Esophagus squamous epithelium (tissue), 5 donors: ENCODE results near the gene KCNN3. TPM values are rescaled to one million over a fixed set of nuclear protein-coding genes. Genes with fewer than 3 reads are reported as not detected.

Experiments
- DNase-seq: peaks from one replicate; lab custom pipeline; 2025; lab: John Stamatoyannopoulos, UW
- H3K27ac ChIP-seq, 4 donors: fragments of 200-600 bp; sonication (generic); one replicate each; pipeline ENCODE4 v1.5.1; 2016 to 2019; ENCODE audit warnings: mild to moderate bottlenecking in 1 of 4
- H3K27me3 ChIP-seq, 4 donors: fragments of 200-600 bp; sonication (generic); 1 replicate in 3 of 4; 2 replicates in 1 of 4; pipeline versions ENCODE4 v1.5.1 to v1.6.0; 2017 to 2021; ENCODE audit warnings: antibody characterized with exemption in 1 of 4
- H3K36me3 ChIP-seq, 3 donors: fragments of 200-600 bp; sonication (generic); one replicate each; pipeline ENCODE4 v1.5.1; 2016 to 2019
- H3K4me1 ChIP-seq, 3 donors: fragments of 200-600 bp; sonication (generic); one replicate each; pipeline ENCODE4 v1.5.1; 2017 to 2019
- H3K4me3 ChIP-seq, 4 donors: fragments of 200-600 bp; sonication (generic); 1 replicate in 3 of 4; 2 replicates in 1 of 4; pipeline ENCODE4 v1.5.1; 2016 to 2019; ENCODE audit warnings: mild to moderate bottlenecking in 2 of 4, moderate library complexity in 1 of 4
- H3K9me3 ChIP-seq, 3 donors: fragments of 200-600 bp; sonication (generic); one replicate each; pipeline ENCODE4 v1.5.1; 2016 to 2019
- POLR2A ChIP-seq, 4 donors: fragments of 450-650 bp; IDR thresholded peaks; one replicate each; pipeline ENCODE4 v1.6.1; 2017; ENCODE audit warnings: antibody characterized with exemption in 4 of 4, mild to moderate bottlenecking in 4 of 4, moderate library complexity in 3 of 4
- WGBS, 2 donors: methylation state at CpG; one replicate each; pipeline ENCODE4 v1.1.5; 2018; 5-methylcytosine and 5-hydroxymethylcytosine counted together
- intact Hi-C: fragments of 100-400 bp; cut with DNase I; formaldehyde crosslinking; loops from one replicate; pipeline ENCODE4 v1.15.0; 2022
- total RNA-seq, 4 donors: library from RNA; depleted of rRNA; stranded (reverse); fragments of >200 nt; gene quantifications; one replicate each; pipeline ENCODE4 v1.1.0, GENCODE V29; 2016
- TF ChIP-seq, protein P1 (sequence below), 6 experiments: fragments of 450-650 bp in 4 of 6; fragments of 200-600 bp in 2 of 6; sonication (generic) in 2 of 6; IDR thresholded peaks; one replicate each; pipeline ENCODE4 v1.5.1; 2016 to 2019; ENCODE audit warnings: antibody characterized with exemption in 6 of 6, mild to moderate bottlenecking in 4 of 6, moderate library complexity in 4 of 6
- donor health status: DM: yes; HTN: yes; CAD: no.

KCNN3 gene
- total RNA-seq, 4 donors from 2014 or later = 0.08 to 1.7 (median 0.50) TPM

DNA sequence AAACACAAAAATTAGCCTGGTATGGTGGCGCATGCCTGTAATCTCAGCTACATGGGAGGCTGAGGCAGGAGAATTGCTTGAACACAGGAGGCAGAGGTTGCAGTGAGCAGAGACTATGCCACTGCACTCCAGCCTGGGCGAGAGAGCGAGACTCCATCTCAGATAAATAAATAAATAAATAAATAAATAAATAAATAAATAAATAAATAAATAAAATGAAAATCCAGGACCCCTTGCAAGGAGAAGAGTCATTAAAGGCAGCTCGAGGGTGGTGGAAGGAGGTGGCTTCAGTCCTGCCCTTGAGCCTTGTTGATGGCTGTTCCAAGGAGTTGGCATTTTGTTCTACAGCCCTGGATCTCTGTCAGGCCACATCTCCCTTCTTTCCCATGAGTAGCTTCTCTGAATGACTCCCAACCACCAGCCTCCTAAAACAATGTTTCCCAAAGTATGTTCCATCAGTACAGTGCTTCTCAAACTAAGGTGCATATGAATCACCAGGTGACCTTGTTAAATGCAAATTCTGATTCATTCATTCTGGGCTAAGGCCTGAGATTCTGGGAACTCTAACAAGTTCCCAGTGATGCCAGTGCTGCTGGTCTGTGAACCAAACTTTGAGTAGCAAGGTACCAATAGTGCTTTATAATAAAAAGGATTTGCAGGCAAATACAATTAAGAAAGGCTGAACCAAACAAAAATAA, 99.0 kb downstream of the KCNN3 start:
- DNase-seq = no peak
- no peak for TF ChIP-seq POLR2A (IDR thresholded peaks at IDR 0.05)
- TF ChIP-seq, protein P1, sequence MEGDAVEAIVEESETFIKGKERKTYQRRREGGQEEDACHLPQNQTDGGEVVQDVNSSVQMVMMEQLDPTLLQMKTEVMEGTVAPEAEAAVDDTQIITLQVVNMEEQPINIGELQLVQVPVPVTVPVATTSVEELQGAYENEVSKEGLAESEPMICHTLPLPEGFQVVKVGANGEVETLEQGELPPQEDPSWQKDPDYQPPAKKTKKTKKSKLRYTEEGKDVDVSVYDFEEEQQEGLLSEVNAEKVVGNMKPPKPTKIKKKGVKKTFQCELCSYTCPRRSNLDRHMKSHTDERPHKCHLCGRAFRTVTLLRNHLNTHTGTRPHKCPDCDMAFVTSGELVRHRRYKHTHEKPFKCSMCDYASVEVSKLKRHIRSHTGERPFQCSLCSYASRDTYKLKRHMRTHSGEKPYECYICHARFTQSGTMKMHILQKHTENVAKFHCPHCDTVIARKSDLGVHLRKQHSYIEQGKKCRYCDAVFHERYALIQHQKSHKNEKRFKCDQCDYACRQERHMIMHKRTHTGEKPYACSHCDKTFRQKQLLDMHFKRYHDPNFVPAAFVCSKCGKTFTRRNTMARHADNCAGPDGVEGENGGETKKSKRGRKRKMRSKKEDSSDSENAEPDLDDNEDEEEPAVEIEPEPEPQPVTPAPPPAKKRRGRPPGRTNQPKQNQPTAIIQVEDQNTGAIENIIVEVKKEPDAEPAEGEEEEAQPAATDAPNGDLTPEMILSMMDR (IDR thresholded peaks at IDR 0.05) = no peak
- intact Hi-C loops = no loop called here
- H3K9me3 ChIP-seq = no peaks in the 10 kb centered on the region
- H3K36me3 ChIP-seq = no peaks in the 10 kb centered on the region
- H3K27ac ChIP-seq = no peak overlapping the region
- H3K27me3 ChIP-seq = peaks cover 0 to 2% (median 0%) of the 10 kb centered on the region in 4 donors
- peaks cover 5 to 8% (median 5%) of the 10 kb centered on the region in 3 donors for H3K4me1 ChIP-seq
- no peak overlapping the region for H3K4me3 ChIP-seq
- 87 to 97% methylated on average over 4 of the region's 4 CpGs for WGBS, 2 donors

DNA sequence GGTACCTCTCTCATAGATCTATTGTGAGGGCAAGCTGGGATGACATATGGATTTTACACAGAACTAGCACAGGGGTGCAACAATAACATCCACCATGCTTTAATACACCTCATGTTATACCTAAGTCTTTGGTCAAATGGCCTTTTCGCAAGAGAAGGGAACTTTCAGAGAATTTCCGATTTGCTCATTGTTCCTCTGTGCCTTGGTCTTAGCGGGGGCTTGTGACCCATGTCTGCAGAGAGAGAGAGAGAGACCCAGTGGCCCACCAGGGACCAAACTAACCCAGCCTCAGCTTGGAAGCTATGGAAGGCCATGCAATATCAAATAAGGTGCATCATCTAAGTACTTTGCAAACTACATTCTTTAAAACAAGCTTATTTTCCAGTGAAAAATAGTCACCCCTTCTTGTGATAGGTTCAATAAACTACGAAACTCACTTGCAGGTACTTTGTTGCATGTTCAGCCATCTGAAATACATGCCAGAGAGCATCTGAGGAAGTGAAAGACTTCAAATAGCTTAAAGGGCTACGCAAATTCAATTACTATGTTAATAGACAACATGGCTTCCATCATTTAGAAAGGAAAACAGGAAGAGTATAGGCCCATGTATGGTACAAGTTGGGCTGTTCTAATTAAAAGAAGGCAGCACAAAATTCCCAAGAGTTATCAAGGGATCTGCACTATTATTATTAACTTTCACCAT, 100.7 kb downstream of the KCNN3 start:
- intact Hi-C loops = loop anchor here (10.0 kb wide), 1 partner anchor 115 kb away; no protein-coding TSS in a partner anchor

DNA sequence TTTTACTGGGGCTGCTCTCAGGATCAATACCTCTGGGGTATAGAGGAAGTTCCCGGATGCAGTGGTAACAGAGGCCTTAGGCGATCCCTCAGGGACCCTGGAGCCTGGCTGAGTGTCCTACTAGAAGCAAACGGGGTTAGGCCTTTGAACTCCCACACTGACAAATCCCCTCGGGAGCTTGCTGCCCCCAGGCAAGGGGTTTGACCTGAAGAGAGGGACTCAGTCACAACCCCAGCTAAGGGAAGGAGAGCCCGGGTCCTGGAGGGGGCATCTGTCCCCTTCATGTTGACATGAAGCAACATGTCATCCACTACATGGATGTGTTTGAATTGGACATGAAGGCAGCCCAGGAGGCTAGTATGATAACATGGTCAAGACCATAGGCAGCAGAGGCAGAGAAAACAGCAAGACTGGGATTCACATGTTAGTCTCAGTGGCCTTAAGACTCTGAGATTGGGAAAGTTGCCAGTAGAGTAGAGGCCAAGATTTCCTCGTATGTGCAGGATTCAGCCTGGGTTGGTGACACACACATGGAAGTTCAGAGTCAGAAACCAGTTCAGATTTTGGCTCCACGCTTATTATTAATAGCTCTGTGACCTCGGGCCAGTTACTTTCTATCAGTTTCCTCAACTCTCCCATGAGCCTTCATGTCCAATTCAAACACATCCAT, 101.5 kb downstream of the KCNN3 start:
- 47 to 58% methylated on average over 4 to 5 of the region's 8 CpGs for WGBS, 2 donors
- intact Hi-C loops = loop anchor here (10.0 kb wide), 1 partner anchor 114 kb away; no protein-coding TSS in a partner anchor
- Histone ChIP-seq H3K9me3 (no peaks in the 10 kb centered on the region), H3K27me3 (peaks cover 0 to 9% (median 0%) of the 10 kb centered on the region in 4 donors), H3K27ac (peak overlapping the region in 1 of 4 donors; percentile 6), H3K4me3 (no peak overlapping the region), H3K4me1 (peaks cover 5 to 8% (median 5%) of the 10 kb centered on the region in 3 donors), H3K36me3 (no peaks in the 10 kb centered on the region)
- no peak for DNase-seq
- no peak for TF ChIP-seq POLR2A (IDR thresholded peaks at IDR 0.05)
- TF ChIP-seq, protein P1 (IDR thresholded peaks at IDR 0.05) = no peak

More for the DNA sequence above, 100.7 kb downstream of the KCNN3 start:
- Histone ChIP-seq H3K36me3 (no peaks in the 10 kb centered on the region), H3K27ac (no peak overlapping the region), H3K9me3 (no peaks in the 10 kb centered on the region), H3K27me3 (peaks cover 0 to 6% (median 0%) of the 10 kb centered on the region in 4 donors), H3K4me3 (no peak overlapping the region), H3K4me1 (peaks cover 5 to 8% (median 5%) of the 10 kb centered on the region in 3 donors)
- no peak for TF ChIP-seq POLR2A (IDR thresholded peaks at IDR 0.05)
- TF ChIP-seq, protein P1 (IDR thresholded peaks at IDR 0.05) = no peak
- 88 to 94% methylated on average over 4 to 5 of the region's 5 CpGs for WGBS, 2 donors
- no peak for DNase-seq

DNA sequence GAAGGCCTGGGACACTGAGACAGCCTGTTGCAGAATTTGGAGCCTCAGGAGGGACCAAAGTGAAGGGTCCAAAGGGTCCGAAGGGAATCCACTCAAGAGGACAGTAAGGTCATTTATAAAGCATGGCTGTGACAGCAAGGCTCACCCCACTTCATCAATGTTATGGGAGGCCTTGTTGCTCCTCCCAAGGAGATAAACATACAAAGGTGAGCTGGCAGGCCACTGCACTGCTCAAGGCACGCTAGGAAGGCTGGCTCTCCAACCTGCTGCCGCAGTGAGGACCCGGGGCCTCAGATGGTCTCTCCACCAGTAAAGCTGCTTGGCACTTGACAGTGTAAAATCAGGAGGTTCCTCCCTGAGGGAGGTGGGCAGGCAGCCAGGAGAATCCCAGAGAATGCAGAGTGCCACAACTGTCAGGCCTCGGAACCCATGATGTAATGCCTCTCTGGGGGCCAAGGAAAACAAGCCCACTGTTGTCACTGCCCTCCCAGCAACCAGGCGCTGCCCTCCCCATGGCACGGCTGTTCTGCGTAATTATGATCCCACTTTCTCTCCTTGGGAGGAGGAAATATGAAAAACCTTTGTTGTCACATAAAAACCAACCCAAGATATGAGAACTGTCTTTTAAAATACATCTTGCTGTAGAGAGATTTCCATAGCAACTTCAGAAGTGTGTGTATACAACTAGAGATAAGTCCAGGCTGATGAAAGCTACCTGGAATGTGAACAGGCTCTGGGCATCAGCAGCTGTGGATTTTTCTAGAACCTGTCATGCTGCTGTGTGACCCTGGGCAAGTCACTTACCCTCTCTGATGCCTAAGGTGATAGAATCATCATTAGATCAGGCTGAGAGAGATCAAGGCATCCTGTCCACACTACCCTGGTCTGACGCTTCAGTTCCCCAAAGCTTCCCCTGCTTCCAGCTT, 102.5 kb downstream of the KCNN3 start:
- no peaks in the 10 kb centered on the region for H3K9me3 ChIP-seq
- TF ChIP-seq, protein P1 (IDR thresholded peaks at IDR 0.05) = no peak
- no peak for TF ChIP-seq POLR2A (IDR thresholded peaks at IDR 0.05)
- DNase-seq = no peak
- peaks cover 0 to 14% (median 0%) of the 10 kb centered on the region in 4 donors for H3K27me3 ChIP-seq
- H3K4me3 ChIP-seq = no peak overlapping the region
- 61 to 69% methylated on average over 6 to 9 of the region's 9 CpGs for WGBS, 2 donors
- intact Hi-C loops = loop anchor here (10.0 kb wide), 1 partner anchor 113 kb away; no protein-coding TSS in a partner anchor
- H3K36me3 ChIP-seq = no peaks in the 10 kb centered on the region
- no peak overlapping the region for H3K27ac ChIP-seq
- H3K4me1 ChIP-seq = peaks cover 5 to 8% (median 5%) of the 10 kb centered on the region in 3 donors
